ENCODE measurements around the gene FAM118B. TPM values are rescaled to one million over a fixed set of nuclear protein-coding genes. Genes with fewer than 3 reads are reported as not detected.

The FAM118B gene
- total RNA-seq, 2 donors from 2014 or later = 6.7 to 36.9 TPM

DNA sequence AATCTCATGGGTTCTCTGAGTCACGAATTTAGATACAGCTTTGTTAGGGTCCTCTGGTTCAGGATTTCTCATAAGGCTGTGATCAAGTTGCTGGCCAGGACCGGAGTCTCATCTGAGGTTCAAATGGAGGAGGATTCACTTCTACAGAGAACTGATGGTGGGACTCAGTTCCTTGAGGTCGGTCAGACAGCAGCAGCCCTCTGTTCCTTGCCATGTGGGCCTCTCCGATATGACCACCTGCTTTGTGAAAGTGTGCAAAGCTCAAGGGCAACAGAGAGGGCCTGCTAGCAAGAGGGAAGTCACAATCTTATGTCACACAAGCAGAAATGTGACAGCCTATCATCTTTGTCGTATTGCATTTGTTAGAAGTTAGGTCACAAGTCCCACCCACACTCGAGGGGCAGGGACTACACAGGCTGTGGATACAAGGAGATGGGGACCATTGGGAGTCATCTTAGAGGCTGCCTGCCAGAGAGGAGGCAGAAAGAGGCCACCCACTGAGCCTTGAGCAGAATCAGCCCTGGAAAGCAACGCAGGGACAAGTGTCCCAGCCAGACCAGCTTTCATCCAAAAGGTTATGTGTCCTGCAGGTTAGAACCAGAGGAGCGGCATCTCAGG, 34.6 kb upstream of the FAM118B start:
- Histone ChIP-seq H3K4me3 (no peak overlapping the region), H3K9me3 (no peaks in the 10 kb centered on the region), H3K4me1 (no peaks in the 10 kb centered on the region), H3K27me3 (no peaks in the 10 kb centered on the region), H3K36me3 (replicated peaks in 1 of 2; ENCODE audit: insufficient read depth in 1 of 2, low read depth in 2 of 2) (no peaks in the 10 kb centered on the region), H3K27ac (no peak overlapping the region)
- 65 to 78% methylated on average over 8 of the region's 8 CpGs for WGBS, 2 donors
- intact Hi-C loops (cut with DNase I) = no loop called here
- no peak for ATAC-seq
- TF ChIP-seq, protein P1, sequence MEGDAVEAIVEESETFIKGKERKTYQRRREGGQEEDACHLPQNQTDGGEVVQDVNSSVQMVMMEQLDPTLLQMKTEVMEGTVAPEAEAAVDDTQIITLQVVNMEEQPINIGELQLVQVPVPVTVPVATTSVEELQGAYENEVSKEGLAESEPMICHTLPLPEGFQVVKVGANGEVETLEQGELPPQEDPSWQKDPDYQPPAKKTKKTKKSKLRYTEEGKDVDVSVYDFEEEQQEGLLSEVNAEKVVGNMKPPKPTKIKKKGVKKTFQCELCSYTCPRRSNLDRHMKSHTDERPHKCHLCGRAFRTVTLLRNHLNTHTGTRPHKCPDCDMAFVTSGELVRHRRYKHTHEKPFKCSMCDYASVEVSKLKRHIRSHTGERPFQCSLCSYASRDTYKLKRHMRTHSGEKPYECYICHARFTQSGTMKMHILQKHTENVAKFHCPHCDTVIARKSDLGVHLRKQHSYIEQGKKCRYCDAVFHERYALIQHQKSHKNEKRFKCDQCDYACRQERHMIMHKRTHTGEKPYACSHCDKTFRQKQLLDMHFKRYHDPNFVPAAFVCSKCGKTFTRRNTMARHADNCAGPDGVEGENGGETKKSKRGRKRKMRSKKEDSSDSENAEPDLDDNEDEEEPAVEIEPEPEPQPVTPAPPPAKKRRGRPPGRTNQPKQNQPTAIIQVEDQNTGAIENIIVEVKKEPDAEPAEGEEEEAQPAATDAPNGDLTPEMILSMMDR (IDR thresholded peaks at IDR 0.05) = no peak
- no peak for TF ChIP-seq POLR2A (IDR thresholded peaks at IDR 0.05)
- DNase-seq = no peak

DNA sequence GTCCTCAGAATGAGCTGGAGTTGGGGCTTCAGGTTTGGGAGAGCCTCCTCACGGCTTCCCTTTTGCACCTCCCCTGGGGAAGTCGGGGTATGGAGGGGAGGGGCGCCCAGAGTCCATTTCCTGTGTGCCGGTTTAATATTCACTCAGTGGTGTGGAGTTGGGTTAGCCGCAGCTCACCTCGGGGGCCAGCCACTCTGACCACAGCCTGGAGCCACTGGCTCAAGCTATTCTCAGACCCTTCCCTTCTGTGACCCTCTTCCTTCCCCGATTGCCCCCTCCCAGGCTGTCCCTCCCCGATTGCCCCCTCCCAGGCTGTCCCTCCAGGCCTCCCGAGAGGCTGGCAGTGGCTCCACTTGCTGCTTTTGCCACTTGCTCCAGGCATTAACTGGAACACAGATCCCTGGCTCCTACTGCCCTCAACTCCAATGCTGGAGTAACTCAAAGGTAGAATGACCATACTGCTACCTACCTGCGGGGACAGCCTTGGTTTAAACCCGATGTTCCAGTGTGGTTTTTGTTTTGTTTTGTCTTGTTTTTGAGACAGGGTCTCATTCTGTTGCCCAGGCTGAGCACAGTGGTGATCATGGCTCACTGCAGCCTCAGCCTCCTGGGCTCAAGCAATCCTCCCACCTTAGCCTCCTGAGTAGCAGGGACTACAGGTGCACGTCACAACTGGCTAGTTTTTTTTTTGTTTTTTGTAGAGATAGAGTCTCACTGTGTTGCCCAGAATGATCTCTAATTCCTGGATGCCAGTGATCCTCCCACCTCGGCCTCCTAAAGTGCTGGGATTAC, 29.4 kb upstream of the FAM118B start:
- Histone ChIP-seq H3K27ac (no peak overlapping the region), H3K4me1 (no peaks in the 10 kb centered on the region), H3K9me3 (no peaks in the 10 kb centered on the region), H3K4me3 (no peak overlapping the region), H3K27me3 (no peaks in the 10 kb centered on the region), H3K36me3 (replicated peaks in 1 of 2; ENCODE audit: insufficient read depth in 1 of 2, low read depth in 2 of 2) (no peaks in the 10 kb centered on the region)
- TF ChIP-seq POLR2A (IDR thresholded peaks at IDR 0.05) = no peak
- TF ChIP-seq, protein P1 (IDR thresholded peaks at IDR 0.05) = no peak
- ATAC-seq = no peak
- 64 to 67% methylated on average over 5 to 13 of the region's 13 CpGs for WGBS, 2 donors
- DNase-seq = no peak
- intact Hi-C loops (cut with DNase I) = no loop called here

DNA sequence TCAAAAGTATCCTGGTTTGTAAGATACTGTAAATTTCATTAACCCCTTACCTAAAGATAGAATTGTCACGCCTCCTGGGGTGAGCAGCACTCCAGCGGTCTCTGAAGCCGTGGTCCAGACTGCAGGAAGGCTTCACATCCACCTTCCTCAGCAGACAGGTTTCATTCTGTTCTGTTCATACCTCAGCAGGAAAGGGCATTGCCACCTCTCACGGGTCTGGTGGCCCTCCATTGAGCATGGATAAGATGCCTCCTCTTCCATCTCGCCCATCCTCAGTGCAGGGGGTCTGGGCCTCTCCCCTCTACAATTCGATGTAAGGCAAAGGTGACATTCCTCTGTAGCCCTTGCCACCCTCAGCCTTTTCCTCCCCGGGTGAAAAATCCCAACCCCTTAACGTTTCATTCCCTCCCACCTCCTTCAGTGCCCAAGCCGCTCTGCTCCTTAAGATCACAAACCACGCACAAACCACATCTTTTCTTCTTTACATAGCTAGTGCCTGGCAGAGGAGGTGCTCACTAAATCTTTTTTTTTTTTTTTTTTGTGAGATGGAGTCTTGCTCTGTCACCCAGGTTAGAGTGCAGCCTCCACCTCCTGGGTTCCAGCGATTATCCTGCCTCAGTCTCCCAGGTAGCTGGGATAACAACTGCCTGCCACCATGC, 28.7 kb upstream of the FAM118B start:
- no peak overlapping the region for H3K4me3 ChIP-seq
- no peak for TF ChIP-seq POLR2A (IDR thresholded peaks at IDR 0.05)
- TF ChIP-seq, protein P1 (IDR thresholded peaks at IDR 0.05) = no peak
- DNase-seq = no peak
- no peak for ATAC-seq
- no peaks in the 10 kb centered on the region for H3K27me3 ChIP-seq
- 82 to 83% methylated on average over 11 of the region's 11 CpGs for WGBS, 2 donors
- no peak overlapping the region for H3K27ac ChIP-seq
- intact Hi-C loops (cut with DNase I) = no loop called here
- no peaks in the 10 kb centered on the region for H3K4me1 ChIP-seq
- no peaks in the 10 kb centered on the region for H3K9me3 ChIP-seq
- no peaks in the 10 kb centered on the region for H3K36me3 ChIP-seq (replicated peaks in 1 of 2; ENCODE audit: insufficient read depth in 1 of 2, low read depth in 2 of 2)

DNA sequence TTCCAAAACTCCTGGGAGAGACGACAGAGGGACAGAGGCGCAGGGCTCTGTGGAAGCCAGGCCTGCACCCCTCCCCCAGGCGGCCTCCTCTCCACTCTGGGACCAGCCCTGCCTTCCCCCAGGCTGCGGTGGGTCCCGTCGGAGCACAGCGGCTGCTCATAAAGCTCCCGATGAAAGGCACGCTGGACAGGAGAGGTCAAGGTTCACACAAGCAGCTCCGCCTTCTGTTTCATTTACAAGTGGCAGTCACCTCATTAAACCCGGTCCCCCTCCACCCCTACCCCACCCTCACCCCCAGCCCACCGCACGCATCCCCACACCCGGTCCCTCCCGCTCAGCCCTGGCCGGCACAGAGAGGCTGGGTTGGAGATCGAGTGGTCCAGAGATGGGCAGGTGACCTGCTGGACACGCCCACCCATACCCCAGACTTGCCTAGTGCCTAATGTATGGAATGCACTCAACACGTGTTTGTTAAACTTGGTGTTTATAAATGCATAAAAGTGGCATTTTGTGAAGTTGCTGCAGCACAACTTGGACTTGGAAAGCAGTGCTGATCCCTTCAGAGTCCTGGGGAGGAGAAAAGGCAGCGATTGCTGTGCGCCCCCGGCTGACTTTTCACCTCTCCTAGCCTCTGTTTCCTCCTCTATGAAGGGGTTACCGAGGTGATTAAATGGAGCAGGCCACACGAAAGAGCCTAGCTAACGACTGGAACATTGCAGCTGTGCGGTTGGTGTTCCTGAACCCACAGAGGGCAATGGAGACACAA, 26.1 kb upstream of the FAM118B start:
- ATAC-seq (no peak), DNase-seq (no peak)
- intact Hi-C loops (cut with DNase I) = no loop called here
- no peaks in the 10 kb centered on the region for H3K4me1 ChIP-seq
- no peak overlapping the region for H3K4me3 ChIP-seq
- H3K27me3 ChIP-seq = no peaks in the 10 kb centered on the region
- 82 to 84% methylated on average over 26 of the region's 26 CpGs for WGBS, 2 donors
- H3K27ac ChIP-seq = no peak overlapping the region
- H3K9me3 ChIP-seq = no peaks in the 10 kb centered on the region
- no peaks in the 10 kb centered on the region for H3K36me3 ChIP-seq (replicated peaks in 1 of 2; ENCODE audit: insufficient read depth in 1 of 2, low read depth in 2 of 2)
- no peak for TF ChIP-seq POLR2A (IDR thresholded peaks at IDR 0.05)
- TF ChIP-seq, protein P1 (IDR thresholded peaks at IDR 0.05) = no peak

Measured in body of pancreas (tissue), 4 donors.